HG02943 (cell line): ENCODE results near the gene ZBTB7A.

ENCODE experiments used
- ATAC-seq: cut with Tn5 transposase; IDR thresholded peaks from one replicate; pipeline ENCODE4 v1.9.1; 2021; ENCODE audit warnings: mild to moderate bottlenecking, low read depth, moderate library complexity; ENCODE audit not compliant: unreplicated experiment

The ZBTB7A gene

GRCh38 chr19:4057931-4058692 lies 8.6 kb downstream of the ZBTB7A start:
- ATAC-seq = no peak

DNA sequence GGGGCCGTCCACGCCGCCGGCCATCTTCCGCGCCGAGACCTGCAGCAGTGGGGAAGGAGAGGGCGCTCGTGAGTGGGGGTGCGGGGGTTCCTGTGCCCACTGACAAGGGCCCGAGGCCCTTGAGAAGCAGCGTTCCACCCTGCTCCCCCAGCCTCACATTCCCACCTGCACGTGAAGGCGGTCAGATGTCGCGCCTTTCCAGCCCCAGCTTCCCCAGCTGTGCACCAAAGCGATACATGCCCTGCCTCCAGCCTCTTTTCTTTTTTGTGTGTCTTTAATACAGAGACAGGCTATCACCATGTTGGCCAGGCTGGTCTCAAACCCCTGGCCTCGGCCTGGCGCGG lies 11.5 kb downstream of the ZBTB7A start:
- no peak for ATAC-seq

DNA sequence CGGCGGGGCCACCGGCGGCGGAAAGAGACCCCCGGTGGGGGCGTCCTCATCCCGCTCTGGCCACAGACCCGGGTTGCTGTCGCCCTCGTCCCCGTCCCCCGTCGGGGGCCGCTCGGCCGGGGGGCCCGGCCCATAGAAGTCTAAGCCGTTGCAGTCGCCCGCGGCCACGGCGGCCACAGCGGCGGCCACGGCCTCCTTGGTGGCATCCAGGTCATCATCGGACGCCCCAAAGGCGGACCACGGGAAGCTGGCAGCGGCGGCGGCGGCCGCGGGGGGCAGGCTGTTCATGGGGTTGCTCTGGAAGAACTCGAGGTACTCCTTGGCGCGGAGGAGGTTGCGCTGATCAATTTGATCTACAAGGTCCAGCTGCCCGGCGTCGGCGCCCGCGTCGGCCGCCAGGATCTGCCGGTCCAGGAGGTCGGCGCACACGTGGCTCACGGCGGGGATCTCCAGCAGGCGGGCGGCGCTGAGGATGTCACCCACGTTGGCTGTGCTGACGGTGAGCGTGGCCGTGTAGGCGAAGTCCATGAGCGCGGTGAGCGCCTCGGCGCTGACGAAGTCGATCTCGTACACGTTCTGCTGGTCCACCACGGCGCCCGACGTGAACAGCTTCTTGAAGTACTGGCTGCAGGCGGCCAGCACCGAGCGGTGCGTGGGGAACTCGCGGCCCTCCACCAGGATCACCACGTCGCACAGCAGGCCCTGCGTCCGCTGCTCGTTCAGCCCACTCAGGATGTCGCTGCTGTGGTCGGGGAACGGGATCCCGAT lies 12.1 kb downstream of the ZBTB7A start:
- ATAC-seq = no peak

DNA sequence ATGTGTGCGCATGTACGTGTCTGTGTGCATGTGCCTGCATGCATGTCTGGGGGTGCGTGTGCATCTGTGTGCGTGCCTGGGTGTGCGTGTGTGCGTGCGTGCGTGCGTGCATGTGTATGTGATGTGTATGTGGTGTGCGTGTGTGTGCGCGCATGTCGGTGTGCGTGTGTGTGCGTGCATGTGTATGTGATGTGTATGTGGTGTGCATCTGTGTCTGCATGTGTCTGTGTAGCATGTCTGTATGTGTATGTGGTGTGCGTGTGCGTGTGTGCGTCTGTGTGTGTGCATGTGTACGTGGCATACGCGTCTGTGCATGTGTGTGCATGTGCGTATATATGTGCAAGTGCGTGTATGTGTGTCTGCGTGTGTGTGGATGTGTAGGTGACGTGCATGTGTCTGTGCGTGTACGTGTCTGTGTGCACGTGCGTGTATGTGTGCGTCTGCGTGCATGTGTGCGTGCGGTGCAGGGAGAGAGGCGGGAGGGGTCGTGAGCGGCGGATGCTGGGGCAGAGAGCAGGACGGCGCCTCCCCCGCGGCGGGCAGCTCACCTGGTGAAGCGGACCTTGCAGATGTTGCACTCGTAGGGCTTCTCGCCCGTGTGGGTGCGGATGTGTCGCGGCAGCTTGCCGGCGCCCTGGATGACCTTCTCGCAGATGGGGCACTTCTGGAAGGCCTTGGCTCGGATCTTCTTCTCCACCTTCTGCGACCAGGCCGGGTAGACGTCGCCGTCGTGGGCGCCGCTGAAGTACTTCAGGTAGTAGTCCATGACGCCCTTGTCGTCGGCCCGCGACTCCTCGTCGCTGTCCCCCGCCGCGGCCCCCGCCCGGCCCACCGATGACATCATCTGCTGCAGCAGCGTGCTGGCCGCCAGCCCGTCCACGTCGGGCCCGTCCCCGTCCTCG lies 13.0 kb downstream of the ZBTB7A start:
- no peak for ATAC-seq

DNA sequence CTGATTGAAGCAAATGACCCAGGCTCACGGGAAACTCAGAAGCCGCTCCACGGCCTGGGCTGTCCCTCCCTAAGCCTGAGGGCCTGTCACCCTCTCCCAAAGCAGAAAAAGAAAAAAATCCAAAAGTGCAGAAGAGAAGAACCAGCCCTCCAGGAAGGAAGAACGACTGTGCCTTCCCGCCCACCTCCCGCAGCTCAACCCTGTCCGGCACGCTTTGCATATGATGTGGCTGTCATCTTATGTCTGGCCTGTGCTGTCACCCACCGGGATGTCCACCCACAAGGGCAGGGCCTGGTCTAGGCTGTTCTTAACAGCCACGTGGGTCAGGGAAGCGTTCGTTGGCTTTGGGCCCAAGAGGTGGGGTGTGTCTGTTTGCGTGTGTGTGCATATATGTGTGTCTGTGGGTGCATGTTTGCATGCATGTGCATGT lies 13.7 kb downstream of the ZBTB7A start:
- no peak for ATAC-seq

DNA sequence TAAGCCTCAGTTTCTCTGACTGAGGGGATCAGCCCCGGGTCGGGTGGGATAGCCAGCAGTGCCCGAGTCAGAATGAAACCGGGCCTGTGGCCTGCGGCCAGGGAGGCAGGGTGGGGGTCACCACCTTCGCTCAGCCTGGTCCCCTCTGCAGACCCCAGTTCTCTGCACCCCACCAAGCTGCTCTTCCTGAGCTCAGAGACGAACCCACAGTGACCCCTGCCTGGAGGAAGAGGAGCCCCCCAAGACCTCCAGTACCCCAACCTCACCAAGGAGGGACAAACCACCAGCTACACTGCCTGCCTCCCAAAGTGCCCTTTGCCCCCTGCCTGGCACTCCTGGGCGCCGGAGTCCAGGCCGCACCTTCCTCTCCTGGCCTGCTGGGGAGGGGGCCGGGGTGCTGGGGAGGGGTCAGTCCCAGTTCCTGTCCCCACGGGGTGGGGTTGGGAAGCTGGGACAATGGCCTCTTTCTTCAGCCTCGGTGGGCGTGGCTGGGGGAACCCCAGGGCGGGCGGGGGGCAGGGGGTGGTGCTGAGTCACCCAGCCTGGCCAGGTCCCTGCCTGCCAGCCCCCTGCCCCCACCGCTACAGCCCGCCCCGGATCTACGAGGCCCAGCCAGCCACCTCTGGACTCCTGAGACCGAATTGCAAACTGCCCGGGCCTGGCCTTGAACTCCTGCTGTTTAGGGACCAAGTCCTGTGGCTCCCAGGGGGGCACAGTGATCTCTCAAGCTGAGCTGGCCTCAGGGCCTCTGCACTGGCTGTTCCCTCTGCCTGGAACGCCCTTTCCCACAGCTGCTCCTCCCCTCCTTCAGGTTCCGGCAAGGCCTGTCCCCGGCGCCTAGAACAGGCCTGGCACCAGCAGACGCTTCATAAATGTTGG lies 14.3 kb downstream of the ZBTB7A start:
- ATAC-seq = no peak

GRCh38 chr19:4051175-4052101 lies 15.3 kb downstream of the ZBTB7A start:
- no peak for ATAC-seq

DNA sequence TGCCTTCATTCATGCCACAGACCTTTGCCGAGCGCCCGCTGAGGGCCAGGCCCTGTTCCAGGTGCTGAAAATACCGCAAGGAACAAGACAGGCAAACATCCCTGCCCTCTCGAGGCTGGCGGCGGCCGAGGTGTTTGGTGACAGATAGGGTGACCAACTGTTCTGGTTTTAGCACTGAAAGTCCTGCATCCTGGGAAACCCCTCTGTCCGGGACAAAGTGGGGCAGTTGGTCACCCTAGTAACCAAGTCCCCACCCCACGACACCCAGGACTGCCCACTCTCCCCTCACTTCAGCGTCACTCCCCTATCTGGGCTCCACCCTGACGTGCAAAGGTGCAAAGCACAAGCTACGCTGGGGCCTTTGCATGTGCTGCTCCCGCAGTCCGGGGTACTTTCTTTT lies 17.3 kb downstream of the ZBTB7A start:
- no peak for ATAC-seq

- no peak for ATAC-seq
Observed at GRCh38 chr19:4046946-4047683, 19.6 kb downstream of the ZBTB7A start.

DNA sequence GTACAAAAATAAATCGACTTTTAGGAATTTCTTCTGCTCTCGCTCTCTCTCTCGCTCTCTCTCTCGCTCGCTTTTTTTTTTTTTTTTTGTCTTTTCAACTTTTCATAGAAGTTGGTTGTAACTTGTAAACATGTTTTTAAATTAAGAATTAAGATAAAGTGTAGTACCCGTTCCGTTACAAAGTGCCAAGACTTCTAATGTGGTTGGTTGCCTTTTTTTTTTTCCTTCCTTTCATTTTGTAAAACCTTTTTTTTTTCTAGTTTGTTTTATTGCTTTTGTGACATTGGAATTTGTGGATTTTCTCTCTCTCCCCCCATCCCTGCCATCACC lies 20.4 kb downstream of the ZBTB7A start:
- no peak for ATAC-seq

DNA sequence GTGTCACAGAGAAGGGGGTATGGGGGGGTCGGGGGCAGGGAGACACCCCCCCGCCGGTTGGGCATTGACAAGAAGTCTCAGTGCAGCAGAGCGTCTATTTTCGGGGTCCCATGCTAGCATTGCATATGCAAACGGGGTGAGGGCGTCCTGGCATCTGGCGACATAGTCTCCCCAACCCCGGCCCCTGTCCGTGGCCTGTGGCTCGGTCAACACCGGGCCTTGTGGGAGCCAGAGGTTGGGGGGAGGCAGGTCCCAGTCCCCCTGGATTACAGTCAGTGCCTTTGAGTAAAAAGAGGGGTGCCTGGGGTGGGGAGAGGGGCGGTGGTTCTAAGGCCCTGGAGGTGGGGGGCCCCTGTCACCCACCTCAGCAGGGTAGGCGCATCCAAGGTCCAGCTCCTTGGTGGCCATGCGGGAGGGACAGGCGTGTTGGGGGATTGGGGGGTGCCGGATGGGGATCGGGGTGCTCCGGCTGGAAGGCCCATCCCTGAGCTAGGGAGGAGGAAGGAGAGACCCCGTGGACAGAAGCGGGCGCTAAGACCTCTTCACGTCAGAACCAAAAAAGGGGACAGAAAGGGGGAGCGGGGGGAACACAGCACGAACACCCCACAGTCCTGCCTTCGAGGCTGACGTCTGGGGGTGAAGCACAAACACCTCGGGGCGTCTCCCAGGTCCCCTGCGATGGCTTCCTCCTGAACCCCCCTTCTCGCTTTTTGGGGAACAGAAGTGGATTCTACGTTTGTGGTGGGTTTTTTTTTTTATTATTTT lies 20.9 kb downstream of the ZBTB7A start:
- no peak for ATAC-seq

DNA sequence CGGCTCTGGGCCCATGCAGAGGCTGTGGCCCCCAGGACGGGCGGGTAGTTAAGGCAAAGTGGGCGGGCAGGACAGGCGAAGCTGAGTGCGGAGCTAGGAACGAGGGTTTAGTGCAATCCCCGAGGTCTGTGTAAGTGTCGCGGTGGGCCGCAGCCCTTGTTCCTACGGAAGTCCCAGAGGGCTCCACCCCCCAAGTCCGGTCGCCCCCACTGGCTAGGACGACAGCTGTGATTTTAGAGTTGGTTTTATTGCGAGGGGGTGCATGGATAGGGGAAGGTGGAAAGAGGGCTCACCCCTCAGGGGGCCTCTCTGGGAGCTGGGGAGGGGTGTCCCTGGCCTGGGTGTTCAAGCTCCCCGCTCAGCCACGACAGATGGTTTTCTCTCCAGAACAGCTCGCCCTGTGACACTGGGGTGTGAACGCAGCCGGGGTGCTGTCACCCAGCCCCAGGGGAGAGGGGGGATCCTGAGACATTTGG lies 21.7 kb downstream of the ZBTB7A start:
- ATAC-seq = no peak

DNA sequence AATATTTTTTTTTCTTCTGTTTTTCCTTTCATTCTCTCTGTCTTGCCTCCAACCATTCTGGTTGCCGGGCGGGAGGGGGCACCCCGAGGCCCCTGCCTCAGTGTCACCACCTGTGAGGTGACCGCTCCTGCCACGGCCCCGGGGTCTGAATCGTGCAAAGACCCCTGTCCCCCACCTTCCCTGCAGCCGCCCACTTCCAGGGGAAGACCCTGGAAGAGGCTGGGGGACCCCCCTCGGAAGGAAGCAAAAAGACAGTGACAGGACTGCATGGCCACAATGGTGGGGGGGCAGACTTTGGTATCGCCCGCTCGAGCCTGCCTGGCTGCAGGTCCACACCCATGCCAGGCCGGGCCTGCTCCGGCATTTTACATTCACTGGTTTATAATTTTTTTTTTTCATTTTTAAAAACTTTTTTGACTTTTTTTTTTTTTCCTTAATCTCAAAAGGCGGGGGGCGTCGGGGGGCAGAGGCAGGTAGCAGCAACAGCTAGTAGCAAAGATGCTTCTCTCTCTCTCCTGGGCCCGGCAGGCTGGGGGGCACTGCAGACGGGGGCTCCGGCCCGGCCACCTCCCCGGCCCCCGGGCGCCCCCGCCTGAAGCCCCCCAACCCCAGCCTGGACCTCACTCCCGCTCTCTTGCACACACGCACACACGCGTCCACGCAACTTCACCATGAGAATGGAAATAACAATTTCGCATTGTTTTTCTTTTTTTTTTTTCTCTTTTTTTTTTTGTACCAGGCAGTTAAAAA lies 22.6 kb downstream of the ZBTB7A start:
- ATAC-seq = no peak

GRCh38 chr19:4043401-4043800 lies 23.3 kb downstream of the ZBTB7A start:
- no peak for ATAC-seq

- ATAC-seq = no peak
Observed at GRCh38 chr19:4042731-4043082, 24.0 kb downstream of the ZBTB7A start.

DNA sequence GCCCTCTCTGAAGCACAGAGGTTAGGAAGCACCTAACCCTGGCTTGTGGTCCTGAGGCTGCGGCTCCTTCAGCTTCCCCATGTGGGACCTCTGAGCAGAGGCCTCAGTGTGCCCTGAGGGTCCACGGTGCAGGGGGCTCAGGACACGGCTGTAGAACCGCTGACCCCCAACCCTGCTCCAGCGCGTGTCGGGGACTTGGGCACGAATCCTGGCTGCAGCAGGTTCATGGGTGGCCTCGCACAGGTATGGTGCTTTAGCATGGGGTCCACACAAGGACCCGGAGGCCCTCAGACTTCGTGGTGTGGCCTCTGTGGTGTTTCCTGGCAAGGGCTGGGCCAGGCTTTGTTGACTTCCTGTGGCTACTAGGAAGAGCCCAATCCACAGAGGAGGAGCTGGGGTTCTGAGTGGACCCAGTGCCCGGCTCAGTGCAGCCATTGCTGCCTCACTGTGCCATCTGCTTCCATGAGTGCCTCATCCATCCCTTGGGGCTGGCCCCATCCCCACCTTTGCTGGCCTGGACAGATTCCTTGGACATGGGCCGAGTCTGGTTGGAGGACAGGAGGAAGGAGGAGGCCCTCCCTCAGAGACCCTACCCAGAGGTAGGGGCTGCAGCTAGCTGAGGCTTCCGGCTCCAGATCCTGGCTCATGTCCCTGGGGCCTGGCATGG lies 24.5 kb downstream of the ZBTB7A start:
- no peak for ATAC-seq
